Smooth muscle cell (in vitro differentiated cells): ENCODE measurements around the gene MET. TPM values are rescaled to one million over a fixed set of nuclear protein-coding genes. Genes with fewer than 3 reads are reported as not detected.
"Not testable (repeated sequence)": the region's sequence is repeated elsewhere in the genome, so short reads cannot be mapped to it uniquely, and the experiment has no call there.

Experiments
- DNase-seq: peaks from one replicate; lab custom pipeline; 2025; ENCODE audit not compliant: unreplicated experiment; lab: John Stamatoyannopoulos, UW
- H2AFZ ChIP-seq: fragments of 200-600 bp; sonication (generic); 2 replicates; pipeline ENCODE4 v1.6.0; 2016; ENCODE audit warnings: antibody characterized with exemption, low read depth, mild to moderate bottlenecking
- H3F3A ChIP-seq: fragments of 200-600 bp; sonication (generic); 2 replicates; pipeline ENCODE4 v1.6.0; 2017; ENCODE audit warnings: antibody characterized with exemption, low read depth
- H3K27ac ChIP-seq: fragments of 200-600 bp; sonication (generic); 2 replicates; pipeline ENCODE4 v1.5.1; 2016; ENCODE audit warnings: low read depth, mild to moderate bottlenecking
- H3K27me3 ChIP-seq: fragments of 200-600 bp; sonication (generic); 2 replicates; pipeline ENCODE4 v1.6.1; 2016; ENCODE audit warnings: low read depth, mild to moderate bottlenecking
- H3K36me3 ChIP-seq: fragments of 200-600 bp; sonication (generic); 2 replicates; pipeline ENCODE4 v1.5.1; 2016; ENCODE audit warnings: low read depth
- H3K4me1 ChIP-seq: fragments of 200-600 bp; sonication (generic); 2 replicates; pipeline ENCODE4 v1.5.1; 2016; ENCODE audit warnings: low read depth
- H3K4me2 ChIP-seq: fragments of 200-600 bp; sonication (generic); 2 replicates; pipeline ENCODE4 v1.6.0; 2016; ENCODE audit warnings: mild to moderate bottlenecking
- H3K4me3 ChIP-seq: fragments of 200-600 bp; sonication (generic); 2 replicates; pipeline ENCODE4 v1.5.1; 2016; ENCODE audit warnings: mild to moderate bottlenecking
- H3K79me2 ChIP-seq: fragments of 200-600 bp; sonication (generic); 2 replicates; pipeline ENCODE4 v1.6.0; 2016; ENCODE audit warnings: low read depth, mild to moderate bottlenecking
- H3K9ac ChIP-seq: fragments of 200-600 bp; sonication (generic); 2 replicates; pipeline ENCODE4 v1.6.0; 2016; ENCODE audit warnings: low read depth
- H3K9me3 ChIP-seq: fragments of 200-600 bp; sonication (generic); replicated peaks from 2 replicates; pipeline ENCODE4 v1.5.1; 2016; ENCODE audit warnings: low read depth
- H4K20me1 ChIP-seq: fragments of 200-600 bp; sonication (generic); 2 replicates; pipeline ENCODE4 v1.6.0; 2016; ENCODE audit warnings: low read depth
- CTCF ChIP-seq: fragments of 200-600 bp; sonication (generic); IDR thresholded peaks from 2 replicates; pipeline ENCODE4 v1.5.1; 2017; ENCODE audit warnings: borderline replicate concordance, mild to moderate bottlenecking, antibody characterized with exemption; ENCODE audit not compliant: insufficient read depth, poor library complexity, severe bottlenecking
- whole genome bisulfite sequencing: methylation state at CpG from one replicate; pipeline ENCODE4 v1.1.7; 2016; ENCODE audit warnings: low lambda C conversion rate; 5-methylcytosine and 5-hydroxymethylcytosine counted together
- polyA plus RNA-seq: library from polyadenylated mRNA; unstranded; fragments of >200 nt; fragmentation: Nextera tagmentation; extraction: Ambion mirVana; gene quantifications from 2 replicates; pipeline ENCODE4 v1.2.1, GENCODE V29; 2016
- total RNA-seq: library from RNA; depleted of rRNA; stranded (reverse); fragments of >200 nt; gene quantifications from 2 replicates; pipeline ENCODE4 v1.2.3, GENCODE V29; 2014

Gene MET
- total and polyA plus RNA-seq, 2 experiments from 2014 or later, result 1.2 to 12.0 TPM

GRCh38 chr7:116812860-116813259, 140.9 kb downstream of the MET start:
- H3K9me3 ChIP-seq, result no peaks in the 10 kb centered on the region
- no peak for TF ChIP-seq CTCF
- no peak overlapping the region for H3K27ac ChIP-seq
- H3K9ac ChIP-seq, result no peak overlapping the region
- H3K36me3 ChIP-seq, result no peaks in the 10 kb centered on the region
- H3K4me3 ChIP-seq, result no peak overlapping the region
- no peaks in the 10 kb centered on the region for H3K79me2 ChIP-seq
- H3K4me1 ChIP-seq, result no peaks in the 10 kb centered on the region
- DNase-seq, result no peak
- no peak overlapping the region for H2AFZ ChIP-seq
- H4K20me1 ChIP-seq, result no peaks in the 10 kb centered on the region
- 67% methylated on average over 2 of the region's 2 CpGs for WGBS
- H3K27me3 ChIP-seq, result no peaks in the 10 kb centered on the region
- no peak overlapping the region for H3K4me2 ChIP-seq
- no peaks in the 10 kb centered on the region for H3F3A ChIP-seq

GRCh38 chr7:116813371-116813770, 141.4 kb downstream of the MET start:
- H3K4me3 ChIP-seq, H3K27me3 ChIP-seq, H3K27ac ChIP-seq, DNase-seq, H2AFZ ChIP-seq, H3K79me2 ChIP-seq, H3K36me3 ChIP-seq, H3K4me1 ChIP-seq, H3K4me2 ChIP-seq, H3K9me3 ChIP-seq, H3K9ac ChIP-seq, H4K20me1 ChIP-seq, H3F3A ChIP-seq: not testable (repeated sequence)
- WGBS, result 92% methylated on average over 3 of the region's 3 CpGs

DNA sequence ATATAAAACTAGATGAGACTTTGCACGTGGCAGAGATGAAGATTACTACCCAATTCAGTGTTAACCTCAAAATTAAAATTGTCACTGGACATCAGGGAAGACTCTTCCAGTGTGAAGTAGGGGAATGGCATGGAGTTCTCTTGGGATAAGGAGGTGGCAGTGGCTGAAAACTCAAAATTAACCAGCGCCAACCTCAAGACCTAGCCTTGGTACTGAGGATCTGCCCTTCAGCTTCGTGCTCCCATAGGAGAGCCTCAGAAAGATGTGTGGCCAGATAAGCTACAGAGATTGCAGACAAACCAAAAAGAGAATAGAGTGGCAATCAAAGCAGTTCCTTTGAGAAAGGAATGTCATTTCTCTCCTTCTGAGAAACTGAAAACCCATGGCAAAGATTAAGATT, 143.0 kb downstream of the MET start:
- no peak overlapping the region for H3K9ac ChIP-seq
- H2AFZ ChIP-seq, result no peak overlapping the region
- H3K27ac ChIP-seq, result no peak overlapping the region
- WGBS, result 78% methylated on average over 3 of the region's 3 CpGs
- H3K79me2 ChIP-seq, result no peaks in the 10 kb centered on the region
- DNase-seq, result no peak
- H3K4me3 ChIP-seq, result no peak overlapping the region
- TF ChIP-seq CTCF, result no peak
- no peaks in the 10 kb centered on the region for H3K4me1 ChIP-seq
- H3F3A ChIP-seq, result no peaks in the 10 kb centered on the region
- no peaks in the 10 kb centered on the region for H3K27me3 ChIP-seq
- H3K36me3 ChIP-seq, result no peaks in the 10 kb centered on the region
- no peaks in the 10 kb centered on the region for H4K20me1 ChIP-seq
- no peaks in the 10 kb centered on the region for H3K9me3 ChIP-seq
- H3K4me2 ChIP-seq, result no peak overlapping the region

DNA sequence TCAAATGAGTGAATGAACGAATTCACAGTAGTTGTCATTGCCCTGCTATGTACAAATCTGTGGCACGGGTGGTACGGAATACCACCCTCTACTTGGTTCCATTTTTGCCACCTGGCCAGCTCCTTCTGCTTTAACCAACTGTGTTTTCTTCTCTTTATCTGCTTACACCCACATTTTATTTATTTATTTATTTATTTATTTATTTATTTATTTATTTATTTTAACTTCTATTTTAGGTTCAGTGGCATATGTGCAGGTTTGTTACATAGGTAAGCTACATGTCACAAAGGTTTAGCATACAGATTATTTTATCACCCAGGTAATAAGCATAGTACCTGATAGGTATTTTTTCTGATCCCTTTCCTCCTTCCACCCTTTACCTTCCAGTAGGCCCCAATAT, 148.2 kb downstream of the MET start:
- no peaks in the 10 kb centered on the region for H3K27me3 ChIP-seq
- H3K4me1 ChIP-seq, result no peaks in the 10 kb centered on the region
- no peaks in the 10 kb centered on the region for H3K79me2 ChIP-seq
- H3K36me3 ChIP-seq, result no peaks in the 10 kb centered on the region
- no peak overlapping the region for H3K27ac ChIP-seq
- no peak overlapping the region for H2AFZ ChIP-seq
- no peaks in the 10 kb centered on the region for H3K9me3 ChIP-seq
- H4K20me1 ChIP-seq, result no peaks in the 10 kb centered on the region
- 99% methylated on average over 3 of the region's 3 CpGs for WGBS
- H3K4me2 ChIP-seq, result no peak overlapping the region
- no peak overlapping the region for H3K4me3 ChIP-seq
- H3K9ac ChIP-seq, result no peak overlapping the region
- no peak for TF ChIP-seq CTCF
- DNase-seq, result no peak
- no peaks in the 10 kb centered on the region for H3F3A ChIP-seq

- WGBS, result 95% methylated on average over 4 of the region's 4 CpGs
- H3K9ac ChIP-seq, H4K20me1 ChIP-seq: not testable (repeated sequence)
These were observed 149.7 kb downstream of the MET start for GRCh38 chr7:116821647-116822046.

More at GRCh38 chr7:116821647-116822046, 149.7 kb downstream of the MET start:
- not testable (repeated sequence) for H3K4me2 ChIP-seq, H2AFZ ChIP-seq, H3F3A ChIP-seq, H3K27me3 ChIP-seq, H3K79me2 ChIP-seq, H3K4me3 ChIP-seq, H3K9me3 ChIP-seq, H3K27ac ChIP-seq, H3K4me1 ChIP-seq, DNase-seq, H3K36me3 ChIP-seq
